ENCODE measurements around the gene TBC1D22A.

- no peak for TF ChIP-seq CTCF (IDR thresholded peaks at IDR 0.05)
- TF ChIP-seq POLR2AphosphoS5 (IDR thresholded peaks at IDR 0.05), result no peak
Observed at GRCh38 chr22:46983046-46983445, 220.6 kb downstream of the TBC1D22A start.
